ENCODE results near the gene PPBP. TPM values are rescaled to one million over a fixed set of nuclear protein-coding genes. Genes with fewer than 3 reads are reported as not detected.

Gene PPBP
- total RNA-seq, 4 donors from 2014 or later, result 0.92 TPM; not detected in 3

DNA sequence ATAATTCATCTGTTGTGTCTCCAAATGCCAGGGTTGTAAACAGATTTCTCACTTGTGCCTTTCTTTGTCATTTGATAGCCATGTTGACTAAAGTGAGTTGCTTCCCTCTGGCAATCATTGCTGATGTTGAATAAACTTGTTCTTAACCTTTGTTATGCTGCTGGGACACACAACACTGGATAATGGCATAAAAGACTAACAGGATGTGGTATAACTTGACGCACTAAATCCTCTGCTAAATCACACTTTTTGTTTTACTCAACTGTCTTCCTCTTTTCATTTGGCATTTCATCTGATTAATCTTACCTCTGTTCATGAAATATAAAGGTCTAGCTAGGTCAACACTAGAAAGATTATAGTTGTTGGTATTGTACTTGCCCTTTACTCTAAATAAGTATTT lies 28.1 kb upstream of the PPBP start:
- Histone ChIP-seq H3K4me3 (no peak overlapping the region), H3K27me3 (no peaks in the 10 kb centered on the region), H3K4me1 (no peaks in the 10 kb centered on the region), H3K27ac (no peak overlapping the region), H3K36me3 (no peaks in the 10 kb centered on the region), H3K9me3 (no peaks in the 10 kb centered on the region)
- intact Hi-C loops (cut with DNase I), result no loop called here
- no peak for DNase-seq
- TF ChIP-seq, protein P1, sequence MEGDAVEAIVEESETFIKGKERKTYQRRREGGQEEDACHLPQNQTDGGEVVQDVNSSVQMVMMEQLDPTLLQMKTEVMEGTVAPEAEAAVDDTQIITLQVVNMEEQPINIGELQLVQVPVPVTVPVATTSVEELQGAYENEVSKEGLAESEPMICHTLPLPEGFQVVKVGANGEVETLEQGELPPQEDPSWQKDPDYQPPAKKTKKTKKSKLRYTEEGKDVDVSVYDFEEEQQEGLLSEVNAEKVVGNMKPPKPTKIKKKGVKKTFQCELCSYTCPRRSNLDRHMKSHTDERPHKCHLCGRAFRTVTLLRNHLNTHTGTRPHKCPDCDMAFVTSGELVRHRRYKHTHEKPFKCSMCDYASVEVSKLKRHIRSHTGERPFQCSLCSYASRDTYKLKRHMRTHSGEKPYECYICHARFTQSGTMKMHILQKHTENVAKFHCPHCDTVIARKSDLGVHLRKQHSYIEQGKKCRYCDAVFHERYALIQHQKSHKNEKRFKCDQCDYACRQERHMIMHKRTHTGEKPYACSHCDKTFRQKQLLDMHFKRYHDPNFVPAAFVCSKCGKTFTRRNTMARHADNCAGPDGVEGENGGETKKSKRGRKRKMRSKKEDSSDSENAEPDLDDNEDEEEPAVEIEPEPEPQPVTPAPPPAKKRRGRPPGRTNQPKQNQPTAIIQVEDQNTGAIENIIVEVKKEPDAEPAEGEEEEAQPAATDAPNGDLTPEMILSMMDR (IDR thresholded peaks at IDR 0.05), result no peak
- no peak for TF ChIP-seq POLR2A (IDR thresholded peaks at IDR 0.05)
- 17 to 18% methylated on average over 1 of the region's 1 CpG for WGBS, 2 donors

DNA sequence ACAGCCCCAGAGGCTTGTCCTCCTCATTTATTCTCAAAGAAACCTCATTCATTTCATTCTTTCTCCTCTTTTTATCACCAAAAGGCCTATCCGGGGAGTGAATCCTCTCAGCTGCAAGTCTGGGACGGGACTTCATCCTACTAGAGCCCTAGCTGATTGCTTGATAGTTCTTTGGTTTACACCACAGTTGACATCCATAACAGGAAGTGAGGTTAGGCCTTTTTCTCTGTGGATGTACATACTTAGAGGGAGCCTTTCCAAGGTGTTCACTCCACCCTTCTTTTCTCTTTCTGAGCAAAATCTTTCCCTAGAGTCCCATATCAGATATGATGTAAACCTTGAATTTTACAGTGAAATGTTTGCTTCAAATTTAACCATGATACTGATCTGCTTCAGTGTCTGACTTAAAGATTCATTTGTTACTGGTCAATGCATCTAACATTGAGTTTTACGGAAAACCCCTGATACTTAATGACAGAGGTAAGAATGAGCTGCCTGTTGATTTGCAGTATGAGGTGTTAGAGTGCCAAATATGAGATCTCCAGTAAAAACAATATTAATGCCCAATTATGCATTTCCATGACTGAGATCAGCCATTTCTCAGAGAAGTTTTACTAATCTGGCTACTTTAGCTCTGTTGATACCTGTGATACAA lies 27.3 kb upstream of the PPBP start:
- no peak for TF ChIP-seq POLR2A (IDR thresholded peaks at IDR 0.05)
- TF ChIP-seq, protein P1 (IDR thresholded peaks at IDR 0.05), result no peak
- 87 to 95% methylated on average over 3 of the region's 3 CpGs for WGBS, 2 donors
- intact Hi-C loops (cut with DNase I), result no loop called here
- H3K9me3 ChIP-seq, result no peaks in the 10 kb centered on the region
- no peaks in the 10 kb centered on the region for H3K36me3 ChIP-seq
- H3K27ac ChIP-seq, result no peak overlapping the region
- no peaks in the 10 kb centered on the region for H3K27me3 ChIP-seq
- DNase-seq, result no peak
- H3K4me3 ChIP-seq, result no peak overlapping the region
- H3K4me1 ChIP-seq, result no peaks in the 10 kb centered on the region

DNA sequence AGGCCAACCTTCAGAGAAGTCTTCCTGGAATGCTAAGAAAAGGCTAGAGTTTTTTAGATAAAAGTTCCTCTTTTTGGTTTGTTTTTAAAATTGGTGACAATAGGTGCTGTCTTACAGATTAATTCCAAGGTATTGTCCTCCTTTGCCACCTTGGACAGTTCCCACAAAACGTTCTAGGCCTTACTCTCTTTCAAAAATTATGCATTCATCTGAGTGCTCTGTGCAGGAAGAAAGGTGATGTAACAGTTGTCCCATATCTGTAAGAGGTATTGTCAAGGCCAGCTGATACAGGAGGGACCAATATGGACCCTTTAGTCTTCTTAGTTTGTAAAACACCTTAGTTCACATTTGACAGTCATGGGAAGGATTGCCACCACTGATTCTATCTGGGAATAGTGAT lies 26.3 kb upstream of the PPBP start:
- intact Hi-C loops (cut with DNase I), result no loop called here
- Histone ChIP-seq H3K4me3 (no peak overlapping the region), H3K4me1 (no peaks in the 10 kb centered on the region), H3K27ac (no peak overlapping the region), H3K9me3 (no peaks in the 10 kb centered on the region), H3K36me3 (no peaks in the 10 kb centered on the region), H3K27me3 (no peaks in the 10 kb centered on the region)
- no peak for TF ChIP-seq POLR2A (IDR thresholded peaks at IDR 0.05)
- TF ChIP-seq, protein P1 (IDR thresholded peaks at IDR 0.05), result no peak
- WGBS, 2 donors, result 6 to 9% methylated on average over 1 of the region's 1 CpG
- no peak for DNase-seq

DNA sequence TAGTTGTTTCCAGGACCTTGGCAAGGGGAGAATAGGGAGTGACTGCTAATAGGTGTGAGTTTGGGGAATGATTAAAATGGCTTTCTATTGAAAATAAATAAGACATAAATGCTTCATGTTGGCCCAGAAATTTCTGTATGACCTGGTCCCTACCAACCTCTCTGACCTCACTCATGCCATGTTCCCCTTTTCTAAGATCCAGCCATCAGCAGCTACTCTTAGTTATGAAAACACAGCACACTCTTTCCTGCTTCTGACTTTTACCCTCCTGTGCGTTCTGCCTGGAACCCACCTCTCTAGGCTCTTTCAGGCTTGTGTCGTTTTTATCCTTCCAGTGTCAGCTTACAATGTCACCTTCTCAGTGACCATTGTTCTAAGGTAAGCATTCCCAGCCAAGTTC lies 25.3 kb upstream of the PPBP start:
- Histone ChIP-seq H3K4me3 (no peak overlapping the region), H3K27me3 (no peaks in the 10 kb centered on the region), H3K9me3 (no peaks in the 10 kb centered on the region), H3K4me1 (no peaks in the 10 kb centered on the region), H3K27ac (no peak overlapping the region), H3K36me3 (no peaks in the 10 kb centered on the region)
- no peak for TF ChIP-seq POLR2A (IDR thresholded peaks at IDR 0.05)
- TF ChIP-seq, protein P1 (IDR thresholded peaks at IDR 0.05), result no peak
- WGBS, 2 donors, result 53 to 63% methylated on average over 2 of the region's 2 CpGs
- intact Hi-C loops (cut with DNase I), result no loop called here
- DNase-seq, result no peak

DNA sequence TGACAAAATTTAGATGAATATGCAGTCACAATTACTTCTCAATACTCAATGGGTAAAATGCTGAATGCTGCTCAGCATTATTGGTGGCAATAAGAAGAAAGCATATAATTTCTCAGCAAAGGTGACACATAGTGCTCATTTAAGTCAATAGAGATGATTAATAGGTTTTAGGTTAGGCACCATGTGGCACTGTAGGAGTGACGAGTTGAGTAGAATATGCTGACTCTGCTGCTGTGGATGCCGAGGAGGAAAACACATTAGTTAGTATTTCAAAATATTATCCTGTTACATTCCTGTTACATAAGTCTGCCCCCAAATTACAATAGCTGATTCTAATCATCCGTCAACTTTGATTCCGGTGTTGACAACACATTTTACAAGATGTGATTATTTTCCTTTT lies 24.1 kb upstream of the PPBP start:
- DNase-seq, result no peak
- H3K9me3 ChIP-seq, result no peaks in the 10 kb centered on the region
- no peak overlapping the region for H3K27ac ChIP-seq
- H3K4me3 ChIP-seq, result no peak overlapping the region
- no peak for TF ChIP-seq POLR2A (IDR thresholded peaks at IDR 0.05)
- TF ChIP-seq, protein P1 (IDR thresholded peaks at IDR 0.05), result no peak
- intact Hi-C loops (cut with DNase I), result no loop called here
- no peaks in the 10 kb centered on the region for H3K4me1 ChIP-seq
- no peaks in the 10 kb centered on the region for H3K27me3 ChIP-seq
- 66 to 72% methylated on average over 4 of the region's 4 CpGs for WGBS, 2 donors
- H3K36me3 ChIP-seq, result no peaks in the 10 kb centered on the region
